Measurements from ENCODE around the gene HSPA12B.

The HSPA12B gene

GRCh38 chr20:3712279-3712873, 20.1 kb upstream of the HSPA12B start, which contains the start of gene SIGLEC1:
TSS of gene SIGLEC1 (minus strand) at chr20:3712600. CDS start at chr20:3707128, 5,472 bp downstream.
- Mint-ChIP-seq H3K27ac (no peak within 1 kb of the TSS), H3K4me3 (no peak within 1 kb of the TSS), H3K27me3 (peaks cover 11% of the 10 kb centered on the region), H3K4me1 (ENCODE audit: low read depth) (no peaks in the 10 kb centered on the region), H3K36me3 (ENCODE audit: low read depth) (no peaks in the 10 kb centered on the region), H3K9me3 (no peaks in the 10 kb centered on the region)

DNA sequence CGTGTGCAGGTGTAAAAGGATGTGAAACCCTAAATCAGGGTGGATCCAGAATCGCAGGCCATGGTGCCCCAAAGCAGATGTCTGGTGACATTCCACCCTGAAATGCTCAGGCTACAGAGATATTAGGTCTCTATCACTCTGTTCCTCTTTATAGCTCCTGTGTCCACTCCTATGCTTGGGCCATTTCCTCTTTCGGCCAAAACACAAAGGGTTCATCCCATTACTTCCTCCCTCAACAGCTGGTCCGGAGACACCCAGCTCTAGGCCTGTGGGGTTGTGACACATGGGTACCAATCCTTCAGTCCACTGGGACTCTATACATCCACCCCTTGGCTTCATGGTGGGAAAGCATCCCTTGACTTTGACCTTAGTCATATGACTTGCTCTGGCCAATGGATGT, 18.4 kb upstream of the HSPA12B start:
- Mint-ChIP-seq H3K9me3 (no peaks in the 10 kb centered on the region), H3K4me3 (no peak overlapping the region), H3K27me3 (peaks cover 16% of the 10 kb centered on the region), H3K27ac (no peak overlapping the region), H3K36me3 (ENCODE audit: low read depth) (no peaks in the 10 kb centered on the region), H3K4me1 (ENCODE audit: low read depth) (no peaks in the 10 kb centered on the region)

DNA sequence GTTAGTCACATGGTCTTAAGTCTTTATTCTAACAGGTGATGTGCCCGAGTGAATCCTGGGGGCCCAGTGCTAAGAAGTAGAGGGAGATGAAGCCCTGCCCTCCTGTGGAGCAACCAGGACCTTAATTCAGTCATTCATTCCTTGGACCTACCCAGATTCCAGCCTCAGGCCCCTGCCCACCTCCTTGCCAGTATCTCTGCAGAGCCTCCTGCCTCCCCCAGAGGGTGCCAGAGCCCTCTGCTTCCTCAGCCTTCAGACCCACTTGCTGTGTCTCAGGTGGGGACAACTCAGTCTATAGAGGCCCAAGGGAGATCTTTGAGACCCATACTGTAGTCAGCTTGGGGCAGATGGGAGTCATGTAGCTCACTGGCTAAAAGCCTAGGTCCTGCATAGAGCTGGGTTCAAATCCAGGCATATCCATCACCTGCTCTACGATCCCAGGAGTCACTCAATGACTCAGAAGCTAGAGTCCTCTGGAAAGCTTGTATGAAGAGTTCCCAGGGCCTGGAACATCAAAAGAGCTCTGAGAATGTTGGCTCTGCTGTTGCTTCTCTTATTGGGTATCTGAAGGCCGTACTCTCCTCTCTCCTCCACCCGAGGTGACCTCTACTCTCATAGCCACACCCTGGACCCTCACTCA, 16.2 kb upstream of the HSPA12B start:
- no peaks in the 10 kb centered on the region for H3K9me3 Mint-ChIP-seq
- H3K4me1 Mint-ChIP-seq (ENCODE audit: low read depth) = peaks cover 10% of the 10 kb centered on the region
- H3K36me3 Mint-ChIP-seq (ENCODE audit: low read depth) = no peaks in the 10 kb centered on the region
- H3K27ac Mint-ChIP-seq = no peak overlapping the region
- no peak overlapping the region for H3K4me3 Mint-ChIP-seq
- H3K27me3 Mint-ChIP-seq = peaks cover 28% of the 10 kb centered on the region

DNA sequence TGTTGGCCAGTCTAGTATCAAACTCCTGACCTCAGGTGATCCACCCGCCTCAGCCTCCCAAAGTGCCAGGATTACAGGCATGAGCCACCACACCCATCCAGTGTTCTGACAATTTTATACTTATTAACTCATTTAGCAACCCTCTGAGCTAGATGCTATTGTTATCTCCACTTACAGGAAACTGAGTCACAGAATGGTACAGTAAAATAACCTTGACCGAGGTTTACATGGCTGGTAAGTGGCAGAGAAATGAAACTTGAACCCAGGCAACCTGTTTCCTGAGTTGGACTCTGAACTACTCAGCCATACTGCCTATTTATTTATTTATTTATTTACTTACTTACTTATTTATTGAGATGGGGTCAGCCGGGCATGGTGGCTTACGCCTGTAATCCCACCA, 13.4 kb upstream of the HSPA12B start:
- Mint-ChIP-seq H3K9me3 (no peaks in the 10 kb centered on the region), H3K27me3 (peaks cover 25% of the 10 kb centered on the region), H3K4me3 (no peak overlapping the region), H3K36me3 (ENCODE audit: low read depth) (no peaks in the 10 kb centered on the region), H3K27ac (no peak overlapping the region), H3K4me1 (ENCODE audit: low read depth) (peaks cover 10% of the 10 kb centered on the region)

- no peak overlapping the region for H3K27ac Mint-ChIP-seq
- H3K4me3 Mint-ChIP-seq = no peak overlapping the region
- peaks cover 34% of the 10 kb centered on the region for H3K27me3 Mint-ChIP-seq
- peaks cover 10% of the 10 kb centered on the region for H3K4me1 Mint-ChIP-seq (ENCODE audit: low read depth)
- no peaks in the 10 kb centered on the region for H3K36me3 Mint-ChIP-seq (ENCODE audit: low read depth)
- H3K9me3 Mint-ChIP-seq = no peaks in the 10 kb centered on the region
Observed at GRCh38 chr20:3720068-3720467, 12.4 kb upstream of the HSPA12B start.

GRCh38 chr20:3720626-3721025, 11.9 kb upstream of the HSPA12B start:
- H3K27me3 Mint-ChIP-seq = peaks cover 34% of the 10 kb centered on the region
- H3K4me3 Mint-ChIP-seq = no peak overlapping the region

DNA sequence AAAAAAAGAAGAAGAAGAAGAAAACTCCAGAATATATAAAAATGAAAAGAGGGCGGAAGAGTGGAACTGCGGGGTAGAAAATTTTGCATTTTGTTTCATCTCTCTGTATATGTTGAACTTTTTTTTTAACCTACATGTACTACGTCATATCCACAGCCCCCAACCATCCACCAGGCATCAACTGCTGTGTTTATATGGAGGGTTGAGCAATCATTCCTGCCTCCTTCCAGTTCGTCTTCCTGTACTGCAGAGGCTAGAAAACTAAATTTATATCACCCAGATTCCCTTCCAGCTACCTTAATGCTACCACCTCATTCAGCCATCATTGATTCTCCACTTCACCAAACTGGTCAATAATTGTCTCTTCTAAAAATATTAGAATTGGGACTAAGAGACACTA, 10.6 kb upstream of the HSPA12B start:
- Mint-ChIP-seq H3K4me3 (no peak overlapping the region), H3K27me3 (peaks cover 39% of the 10 kb centered on the region), H3K4me1 (ENCODE audit: low read depth) (peaks cover 10% of the 10 kb centered on the region), H3K27ac (no peak overlapping the region), H3K9me3 (no peaks in the 10 kb centered on the region), H3K36me3 (ENCODE audit: low read depth) (no peaks in the 10 kb centered on the region)

More at GRCh38 chr20:3720626-3721025, 11.9 kb upstream of the HSPA12B start:
- no peak overlapping the region for H3K27ac Mint-ChIP-seq
- H3K4me1 Mint-ChIP-seq (ENCODE audit: low read depth) = peaks cover 10% of the 10 kb centered on the region
- H3K36me3 Mint-ChIP-seq (ENCODE audit: low read depth) = no peaks in the 10 kb centered on the region
- H3K9me3 Mint-ChIP-seq = no peaks in the 10 kb centered on the region

- Mint-ChIP-seq H3K4me1 (ENCODE audit: low read depth) (peaks cover 10% of the 10 kb centered on the region), H3K4me3 (no peak overlapping the region), H3K9me3 (no peaks in the 10 kb centered on the region), H3K27ac (no peak overlapping the region), H3K36me3 (ENCODE audit: low read depth) (no peaks in the 10 kb centered on the region), H3K27me3 (peaks cover 45% of the 10 kb centered on the region)
Observed at GRCh38 chr20:3723284-3723683, 9.2 kb upstream of the HSPA12B start.

DNA sequence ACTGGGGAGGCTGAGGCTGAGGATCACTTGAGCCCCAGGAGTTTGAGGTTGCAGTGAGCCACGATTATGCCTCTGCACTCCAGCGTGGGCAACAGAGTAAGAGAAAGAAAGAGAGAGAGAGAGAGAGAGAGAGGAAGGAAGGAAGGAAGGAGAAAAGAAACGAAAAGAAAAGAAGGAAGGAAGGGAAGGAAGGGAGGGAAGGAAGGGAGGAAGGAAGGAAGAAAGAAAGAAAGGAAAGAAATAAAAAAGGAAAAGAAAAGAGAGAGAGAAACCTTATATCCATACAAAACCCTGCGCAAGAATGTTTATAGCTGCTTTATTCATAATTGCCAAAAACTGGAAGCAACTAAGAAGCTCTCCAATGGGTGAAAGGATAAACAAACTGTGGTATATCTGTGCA, 8.1 kb upstream of the HSPA12B start:
- H3K9me3 Mint-ChIP-seq = no peaks in the 10 kb centered on the region
- no peaks in the 10 kb centered on the region for H3K36me3 Mint-ChIP-seq (ENCODE audit: low read depth)
- H3K4me3 Mint-ChIP-seq = no peak overlapping the region
- H3K4me1 Mint-ChIP-seq (ENCODE audit: low read depth) = peaks cover 10% of the 10 kb centered on the region
- no peak overlapping the region for H3K27ac Mint-ChIP-seq
- peaks cover 45% of the 10 kb centered on the region for H3K27me3 Mint-ChIP-seq

DNA sequence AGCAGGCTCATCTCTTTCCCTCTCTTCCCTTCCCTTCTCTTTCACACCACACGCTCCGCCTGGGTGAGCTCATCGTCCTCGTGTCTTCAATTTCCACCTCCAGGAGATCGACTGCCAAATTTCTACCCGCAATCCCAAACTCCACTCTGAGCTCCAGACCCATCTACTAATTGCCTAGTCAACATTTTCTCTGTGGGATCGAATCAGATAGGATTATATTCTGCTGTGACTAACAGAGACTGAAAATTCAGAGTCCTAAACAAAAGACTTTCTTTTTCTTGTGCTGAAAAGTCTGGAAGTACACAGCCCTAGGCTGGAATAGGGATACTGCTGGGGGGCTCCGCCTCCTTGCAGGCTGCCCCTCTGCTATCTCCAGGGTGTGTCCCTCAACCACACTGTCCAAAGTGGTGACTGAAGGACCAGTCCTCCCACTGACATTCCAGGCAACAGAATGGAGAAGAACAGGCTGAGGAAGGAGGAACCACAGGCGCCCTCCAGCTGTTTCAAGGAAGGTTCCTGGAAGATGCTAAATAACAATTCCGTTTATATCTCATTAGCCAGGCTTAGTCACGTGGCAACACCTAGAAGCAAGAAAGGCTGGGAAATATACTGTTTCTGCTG, 5.0 kb upstream of the HSPA12B start:
- H3K4me1 Mint-ChIP-seq (ENCODE audit: low read depth) = no peaks in the 10 kb centered on the region
- no peak overlapping the region for H3K27ac Mint-ChIP-seq
- H3K36me3 Mint-ChIP-seq (ENCODE audit: low read depth) = no peaks in the 10 kb centered on the region

DNA sequence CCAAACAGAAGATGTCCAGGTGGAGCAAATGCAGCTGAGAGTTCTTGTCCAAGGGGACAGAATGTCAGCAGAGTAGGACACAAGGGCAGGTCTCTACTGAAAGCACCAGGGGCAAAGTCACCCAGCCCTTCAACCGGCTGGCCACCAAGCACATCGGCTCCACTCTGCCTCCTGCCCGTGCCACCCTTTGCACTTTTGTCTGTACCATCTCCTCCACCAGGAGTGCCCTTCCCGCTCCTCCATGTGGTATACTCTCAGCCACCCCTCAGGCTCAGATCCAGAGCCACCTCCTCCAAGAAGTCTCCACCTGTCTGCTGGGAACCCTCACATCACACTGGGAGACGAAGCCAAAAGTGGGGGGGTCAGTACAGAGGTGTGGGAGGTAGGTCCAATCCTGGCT, 4.1 kb upstream of the HSPA12B start:
- H3K27ac Mint-ChIP-seq = no peak overlapping the region
- no peaks in the 10 kb centered on the region for H3K4me1 Mint-ChIP-seq (ENCODE audit: low read depth)
- no peak overlapping the region for H3K4me3 Mint-ChIP-seq
- no peaks in the 10 kb centered on the region for H3K9me3 Mint-ChIP-seq
- H3K27me3 Mint-ChIP-seq = peaks cover 48% of the 10 kb centered on the region
- H3K36me3 Mint-ChIP-seq (ENCODE audit: low read depth) = no peaks in the 10 kb centered on the region

More for the DNA sequence above, 5.0 kb upstream of the HSPA12B start:
- H3K9me3 Mint-ChIP-seq = no peaks in the 10 kb centered on the region
- no peak overlapping the region for H3K4me3 Mint-ChIP-seq
- H3K27me3 Mint-ChIP-seq = peaks cover 44% of the 10 kb centered on the region

- H3K4me1 Mint-ChIP-seq (ENCODE audit: low read depth) = no peaks in the 10 kb centered on the region
- H3K27me3 Mint-ChIP-seq = peaks cover 49% of the 10 kb centered on the region
- H3K27ac Mint-ChIP-seq = no peak overlapping the region
- no peaks in the 10 kb centered on the region for H3K9me3 Mint-ChIP-seq
- no peak overlapping the region for H3K4me3 Mint-ChIP-seq
- no peaks in the 10 kb centered on the region for H3K36me3 Mint-ChIP-seq (ENCODE audit: low read depth)
Observed at GRCh38 chr20:3728876-3729275, 3.6 kb upstream of the HSPA12B start.

GRCh38 chr20:3729378-3729777, 3.1 kb upstream of the HSPA12B start:
- Mint-ChIP-seq H3K36me3 (ENCODE audit: low read depth) (no peaks in the 10 kb centered on the region), H3K4me1 (ENCODE audit: low read depth) (no peaks in the 10 kb centered on the region), H3K27me3 (peaks cover 47% of the 10 kb centered on the region), H3K9me3 (no peaks in the 10 kb centered on the region), H3K27ac (no peak overlapping the region), H3K4me3 (no peak overlapping the region)

DNA sequence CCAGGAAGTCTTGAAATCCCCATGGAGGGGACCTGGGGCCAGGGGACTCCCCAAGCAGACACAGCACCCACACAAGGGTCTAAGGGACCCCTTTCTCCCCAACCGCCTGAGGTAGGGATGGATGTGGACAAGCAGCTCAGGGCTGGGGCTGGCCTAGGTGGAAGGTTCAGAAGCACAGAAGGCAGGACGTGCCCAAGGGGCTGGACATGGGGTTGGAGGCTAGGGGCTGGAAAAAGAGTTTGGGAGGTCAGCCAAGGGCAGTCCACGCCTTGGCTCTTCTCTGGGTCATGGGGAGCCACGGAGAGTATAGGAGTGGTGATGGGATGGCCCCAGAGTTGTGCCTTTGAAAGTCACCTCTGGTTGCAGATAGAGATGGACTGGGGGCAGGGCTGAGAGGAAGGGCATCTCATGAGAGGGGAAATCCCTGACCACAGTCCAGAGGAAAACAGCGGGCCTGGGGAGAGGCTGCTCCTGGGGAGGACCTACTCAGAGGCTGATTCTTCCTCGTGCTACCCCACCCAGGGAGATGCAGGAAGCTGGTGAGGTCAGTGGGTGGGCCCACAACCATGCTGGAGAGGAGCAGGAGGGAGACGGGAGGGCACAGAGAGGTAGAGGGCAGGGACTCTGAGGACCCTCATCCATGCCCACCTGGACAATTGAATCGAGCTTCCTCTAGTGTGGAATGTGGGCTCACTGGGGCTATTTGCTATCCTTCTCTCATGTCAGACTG, 2.5 kb upstream of the HSPA12B start:
- Mint-ChIP-seq H3K27me3 (peaks cover 42% of the 10 kb centered on the region), H3K27ac (no peak overlapping the region), H3K9me3 (no peaks in the 10 kb centered on the region), H3K4me1 (ENCODE audit: low read depth) (no peaks in the 10 kb centered on the region), H3K36me3 (ENCODE audit: low read depth) (no peaks in the 10 kb centered on the region), H3K4me3 (no peak overlapping the region)
